ENCODE measurements around the gene DNAJC5.
"Not testable (repeated sequence)": the region's sequence is repeated elsewhere in the genome, so short reads cannot be mapped to it uniquely, and the experiment has no call there.

- TF ChIP-seq POLR2A (IDR thresholded peaks at IDR 0.05; ENCODE audit: low read length); GATA1 (IDR thresholded peaks at IDR 0.05; ENCODE audit: low read depth, low read length): not testable (repeated sequence)
Observed at GRCh38 chr20:63916371-63916939, 21.5 kb downstream of the DNAJC5 start.
